ENCODE data around the gene FBXO45. TPM values are rescaled to one million over a fixed set of nuclear protein-coding genes. Genes with fewer than 3 reads are reported as not detected.
"Not testable (repeated sequence)": the region's sequence is repeated elsewhere in the genome, so short reads cannot be mapped to it uniquely, and the experiment has no call there.

The FBXO45 gene
- total RNA-seq, 1 experiment from 2014 or later = 23.2 TPM

DNA sequence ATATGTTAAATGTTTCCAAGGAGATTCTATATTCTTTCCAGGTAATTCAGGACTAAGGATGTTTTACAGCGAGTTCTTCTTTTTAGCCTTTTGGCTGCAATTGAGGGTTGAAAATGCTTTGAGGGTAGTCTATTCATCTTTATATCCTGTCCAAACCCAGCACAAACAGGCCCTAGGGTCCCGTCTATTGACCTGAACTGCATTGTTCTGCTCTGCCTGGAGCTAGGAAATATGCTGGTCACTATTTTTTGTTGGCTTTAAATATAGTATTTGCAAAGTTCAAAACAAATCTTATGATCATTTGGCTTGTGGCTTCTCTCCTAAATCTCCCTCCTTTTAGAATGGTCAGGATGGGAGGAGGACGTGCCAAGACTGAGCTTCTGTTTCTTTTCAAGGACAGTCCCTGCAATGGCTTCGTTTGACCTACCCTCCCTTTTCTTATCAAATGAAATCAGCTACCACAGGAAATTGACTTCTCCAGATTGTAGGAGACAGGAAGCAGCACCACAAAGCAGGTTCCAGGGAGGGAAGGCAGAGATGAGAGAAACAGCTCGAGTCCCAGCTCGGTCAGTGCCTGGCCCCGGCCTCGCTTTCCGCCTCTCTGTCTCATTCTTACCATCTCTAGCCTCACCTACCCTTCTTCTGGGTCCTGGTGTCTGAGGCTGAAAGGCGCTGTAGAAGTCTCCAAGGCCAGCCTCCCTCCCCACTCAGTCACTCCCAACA is 43.5 kb downstream of the FBXO45 start:
- H3K36me3 ChIP-seq (ENCODE audit: control insufficient read depth in 1 of 2, insufficient read depth in 2 of 2, low read length in 2 of 2) = no peaks in the 10 kb centered on the region
- CTCF ChIA-PET = interaction anchor here (4.8 kb wide), 1 partner anchor 74 kb away, joined by 62 read pairs; no protein-coding TSS in a partner anchor
- TF ChIP-seq SIN3A (IDR thresholded peaks at IDR 0.05; ENCODE audit: low read depth) (no peak), FOSL1 (IDR thresholded peaks at IDR 0.05; ENCODE audit: low read depth) (no peak), JUND (IDR thresholded peaks at IDR 0.05) (no peak), POLR2AphosphoS5 (IDR thresholded peaks at IDR 0.05; ENCODE audit: low read depth, low read length) (no peak), EZH2phosphoT487 (IDR thresholded peaks at IDR 0.05; ENCODE audit: borderline replicate concordance) (no peak), EZH2 (IDR thresholded peaks at IDR 0.05) (no peak), RAD21 (IDR thresholded peaks at IDR 0.05; ENCODE audit: low read depth) (no peak), POLR2A (IDR thresholded peaks at IDR 0.05; ENCODE audit: borderline replicate concordance, extremely low read depth, insufficient read depth, insufficient read length) (no peak), CEBPB (IDR thresholded peaks at IDR 0.05; ENCODE audit: low read depth) (no peak), YY1 (IDR thresholded peaks at IDR 0.05; ENCODE audit: extremely low read depth, insufficient replicate concordance, low read depth, low read length) (no peak), TCF7L2 (IDR thresholded peaks at IDR 0.05; ENCODE audit: borderline replicate concordance, extremely low read depth, insufficient read depth, insufficient read length) (no peak), ZNF274 (IDR thresholded peaks at IDR 0.05; ENCODE audit: low read depth, low read length) (no peak)
- TF ChIP-seq, protein P1, sequence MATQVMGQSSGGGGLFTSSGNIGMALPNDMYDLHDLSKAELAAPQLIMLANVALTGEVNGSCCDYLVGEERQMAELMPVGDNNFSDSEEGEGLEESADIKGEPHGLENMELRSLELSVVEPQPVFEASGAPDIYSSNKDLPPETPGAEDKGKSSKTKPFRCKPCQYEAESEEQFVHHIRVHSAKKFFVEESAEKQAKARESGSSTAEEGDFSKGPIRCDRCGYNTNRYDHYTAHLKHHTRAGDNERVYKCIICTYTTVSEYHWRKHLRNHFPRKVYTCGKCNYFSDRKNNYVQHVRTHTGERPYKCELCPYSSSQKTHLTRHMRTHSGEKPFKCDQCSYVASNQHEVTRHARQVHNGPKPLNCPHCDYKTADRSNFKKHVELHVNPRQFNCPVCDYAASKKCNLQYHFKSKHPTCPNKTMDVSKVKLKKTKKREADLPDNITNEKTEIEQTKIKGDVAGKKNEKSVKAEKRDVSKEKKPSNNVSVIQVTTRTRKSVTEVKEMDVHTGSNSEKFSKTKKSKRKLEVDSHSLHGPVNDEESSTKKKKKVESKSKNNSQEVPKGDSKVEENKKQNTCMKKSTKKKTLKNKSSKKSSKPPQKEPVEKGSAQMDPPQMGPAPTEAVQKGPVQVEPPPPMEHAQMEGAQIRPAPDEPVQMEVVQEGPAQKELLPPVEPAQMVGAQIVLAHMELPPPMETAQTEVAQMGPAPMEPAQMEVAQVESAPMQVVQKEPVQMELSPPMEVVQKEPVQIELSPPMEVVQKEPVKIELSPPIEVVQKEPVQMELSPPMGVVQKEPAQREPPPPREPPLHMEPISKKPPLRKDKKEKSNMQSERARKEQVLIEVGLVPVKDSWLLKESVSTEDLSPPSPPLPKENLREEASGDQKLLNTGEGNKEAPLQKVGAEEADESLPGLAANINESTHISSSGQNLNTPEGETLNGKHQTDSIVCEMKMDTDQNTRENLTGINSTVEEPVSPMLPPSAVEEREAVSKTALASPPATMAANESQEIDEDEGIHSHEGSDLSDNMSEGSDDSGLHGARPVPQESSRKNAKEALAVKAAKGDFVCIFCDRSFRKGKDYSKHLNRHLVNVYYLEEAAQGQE (IDR thresholded peaks at IDR 0.05; ENCODE audit: low read depth) = no peak
- TF ChIP-seq, protein P2, sequence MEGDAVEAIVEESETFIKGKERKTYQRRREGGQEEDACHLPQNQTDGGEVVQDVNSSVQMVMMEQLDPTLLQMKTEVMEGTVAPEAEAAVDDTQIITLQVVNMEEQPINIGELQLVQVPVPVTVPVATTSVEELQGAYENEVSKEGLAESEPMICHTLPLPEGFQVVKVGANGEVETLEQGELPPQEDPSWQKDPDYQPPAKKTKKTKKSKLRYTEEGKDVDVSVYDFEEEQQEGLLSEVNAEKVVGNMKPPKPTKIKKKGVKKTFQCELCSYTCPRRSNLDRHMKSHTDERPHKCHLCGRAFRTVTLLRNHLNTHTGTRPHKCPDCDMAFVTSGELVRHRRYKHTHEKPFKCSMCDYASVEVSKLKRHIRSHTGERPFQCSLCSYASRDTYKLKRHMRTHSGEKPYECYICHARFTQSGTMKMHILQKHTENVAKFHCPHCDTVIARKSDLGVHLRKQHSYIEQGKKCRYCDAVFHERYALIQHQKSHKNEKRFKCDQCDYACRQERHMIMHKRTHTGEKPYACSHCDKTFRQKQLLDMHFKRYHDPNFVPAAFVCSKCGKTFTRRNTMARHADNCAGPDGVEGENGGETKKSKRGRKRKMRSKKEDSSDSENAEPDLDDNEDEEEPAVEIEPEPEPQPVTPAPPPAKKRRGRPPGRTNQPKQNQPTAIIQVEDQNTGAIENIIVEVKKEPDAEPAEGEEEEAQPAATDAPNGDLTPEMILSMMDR (IDR thresholded peaks at IDR 0.05 in 2 of 3, conservative IDR thresholded peaks at IDR 0.05 in 1 of 3; ENCODE audit: borderline replicate concordance in 1 of 3, insufficient read depth in 1 of 3, low read depth in 2 of 3, low read length in 2 of 3) = no peak
- TF ChIP-seq, protein P3, sequence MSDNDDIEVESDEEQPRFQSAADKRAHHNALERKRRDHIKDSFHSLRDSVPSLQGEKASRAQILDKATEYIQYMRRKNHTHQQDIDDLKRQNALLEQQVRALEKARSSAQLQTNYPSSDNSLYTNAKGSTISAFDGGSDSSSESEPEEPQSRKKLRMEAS (IDR thresholded peaks at IDR 0.05) = no peak
- no peak overlapping the region for H3K9ac ChIP-seq (ENCODE audit: low read length)
- BruUV-seq (replicated peaks) = no TSS peak
- H3K4me1 ChIP-seq (ENCODE audit: control insufficient read depth in 1 of 2, insufficient read depth in 2 of 2, low read length in 2 of 2) = peaks cover 22 to 36% of the 10 kb centered on the region in 2 experiments; a peak in 3 of 4 replicates
- peak overlapping the region; percentile 99 for H2AFZ ChIP-seq (ENCODE audit: low read depth, low read length, poor library complexity, severe bottlenecking)
- intact Hi-C loops (cut with micrococcal nuclease) = no loop called here
- no peak overlapping the region for H3K4me3 ChIP-seq (replicated peaks in 1 of 2; ENCODE audit: low read depth in 1 of 2, low read length in 2 of 2)
- no peaks in the 10 kb centered on the region for H3K9me2 ChIP-seq (ENCODE audit: insufficient read depth)
- H3K27me3 ChIP-seq (ENCODE audit: insufficient read depth, low read length) = no peaks in the 10 kb centered on the region
- RAD21 ChIA-PET (ENCODE audit: low non-redundant PET in 1 of 2, low total read pairs in 2 of 2, uncharacterized antibody in 2 of 2, unreplicated experiment in 2 of 2) = no interaction called here
- no peaks in the 10 kb centered on the region for H3K9me3 ChIP-seq (ENCODE audit: control insufficient read depth in 1 of 2, insufficient read depth in 1 of 2, low read depth in 1 of 2, low read length in 2 of 2)
- H3K27ac ChIP-seq (ENCODE audit: low read depth, low read length) = no peak overlapping the region; the same call in 1 of the 2 replicates
- H4K20me1 ChIP-seq (ENCODE audit: insufficient read depth) = no peaks in the 10 kb centered on the region
- H3K79me2 ChIP-seq (ENCODE audit: insufficient read depth, low read length) = no peaks in the 10 kb centered on the region
- POLR2A ChIA-PET = interaction anchor here (0.7 to 1.3 kb wide), 2 partner anchors 18 to 73 kb away, joined by 3 read pairs; no protein-coding TSS in a partner anchor
- ATAC-seq (no peak), DNase-seq (ENCODE audit: low read depth, low spot score) (no peak)
- peak overlapping the region; percentile 65 for H3K4me2 ChIP-seq (ENCODE audit: low read length)

GRCh38 chr3:196615234-196615633 is 46.8 kb downstream of the FBXO45 start:
- H3K27me3 ChIP-seq (ENCODE audit: insufficient read depth, low read length); H4K20me1 ChIP-seq (ENCODE audit: insufficient read depth); H3K27ac ChIP-seq (ENCODE audit: low read depth, low read length); H3K4me3 ChIP-seq (replicated peaks in 1 of 2; ENCODE audit: low read depth in 1 of 2, low read length in 2 of 2); POLR2A ChIA-PET; intact Hi-C loops (cut with micrococcal nuclease); H3K36me3 ChIP-seq (ENCODE audit: control insufficient read depth in 1 of 2, insufficient read depth in 2 of 2, low read length in 2 of 2); H3K4me2 ChIP-seq (ENCODE audit: low read length); ATAC-seq; H3K9ac ChIP-seq (ENCODE audit: low read length); DNase-seq (ENCODE audit: low read depth, low spot score); RAD21 ChIA-PET (ENCODE audit: low non-redundant PET in 1 of 2, low total read pairs in 2 of 2, uncharacterized antibody in 2 of 2, unreplicated experiment in 2 of 2); H3K79me2 ChIP-seq (ENCODE audit: insufficient read depth, low read length); CTCF ChIA-PET; BruUV-seq (replicated peaks); H3K9me3 ChIP-seq (ENCODE audit: control insufficient read depth in 1 of 2, insufficient read depth in 1 of 2, low read depth in 1 of 2, low read length in 2 of 2); H3K9me2 ChIP-seq (ENCODE audit: insufficient read depth); H2AFZ ChIP-seq (ENCODE audit: low read depth, low read length, poor library complexity, severe bottlenecking): not testable (repeated sequence)
- H3K4me1 ChIP-seq (ENCODE audit: control insufficient read depth in 1 of 2, insufficient read depth in 2 of 2, low read length in 2 of 2) = peaks cover 17 to 24% of the 10 kb centered on the region in 2 experiments; a peak in 3 of 4 replicates

Measured in HCT116 (cell line).